ENCODE results near the gene HCLS1. TPM values are rescaled to one million over a fixed set of nuclear protein-coding genes. Genes with fewer than 3 reads are reported as not detected.
"Not testable (repeated sequence)": the region's sequence is repeated elsewhere in the genome, so short reads cannot be mapped to it uniquely, and the experiment has no call there.

The HCLS1 gene
- polyA plus RNA-seq, 3 donors = 7.3 to 8.0 (median 7.4) TPM

DNA sequence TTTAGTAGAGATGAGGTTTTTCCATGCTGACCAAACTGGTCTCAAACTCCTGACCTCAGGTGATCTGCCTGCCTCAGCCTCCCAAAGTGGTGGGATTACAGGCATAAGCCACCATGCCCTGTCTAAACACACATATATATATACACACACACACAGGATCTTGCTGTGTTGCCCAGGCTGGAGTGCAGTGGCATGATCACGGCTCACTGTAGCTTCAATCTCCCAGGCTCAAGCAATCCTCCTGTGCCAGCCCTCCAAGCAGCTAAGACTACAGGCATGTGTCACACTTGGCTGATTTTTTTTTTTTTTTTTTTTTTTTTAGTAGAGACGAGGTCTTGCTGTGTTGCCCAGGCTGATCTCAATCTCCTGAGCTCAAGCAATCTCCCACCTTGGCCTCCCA, 60.8 kb downstream of the HCLS1 start:
- not testable (repeated sequence) for DNase-seq (ENCODE audit: low read depth in 3 of 3, low spot score in 2 of 3)

GRCh38 chr3:121598564-121598963, 62.1 kb downstream of the HCLS1 start:
- DNase-seq (ENCODE audit: low read depth in 3 of 3, low spot score in 2 of 3) = no peak

GRCh38 chr3:121595765-121596406, 64.8 kb downstream of the HCLS1 start:
- no peak for DNase-seq (ENCODE audit: low read depth in 3 of 3, low spot score in 2 of 3)

DNA sequence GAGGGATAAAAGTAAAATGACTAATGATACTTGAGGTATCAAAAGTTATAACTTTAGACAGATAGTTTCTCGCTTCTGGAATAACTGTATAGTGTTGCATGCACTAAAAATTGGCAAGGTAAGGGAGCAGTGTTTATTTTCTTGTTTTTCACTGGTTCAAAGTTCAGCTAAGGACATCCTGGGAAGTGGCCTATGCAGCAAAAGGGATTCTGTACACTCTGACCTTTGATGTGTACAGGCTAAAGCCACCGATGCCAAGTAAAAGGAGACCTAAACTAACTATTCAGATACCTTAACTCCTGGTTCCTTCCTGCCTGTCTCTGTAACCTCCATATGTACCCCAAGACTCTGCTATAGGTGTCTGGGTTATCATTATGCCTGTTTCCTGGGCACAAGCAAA, 65.9 kb downstream of the HCLS1 start:
- DNase-seq (ENCODE audit: low read depth in 3 of 3, low spot score in 2 of 3) = no peak

DNA sequence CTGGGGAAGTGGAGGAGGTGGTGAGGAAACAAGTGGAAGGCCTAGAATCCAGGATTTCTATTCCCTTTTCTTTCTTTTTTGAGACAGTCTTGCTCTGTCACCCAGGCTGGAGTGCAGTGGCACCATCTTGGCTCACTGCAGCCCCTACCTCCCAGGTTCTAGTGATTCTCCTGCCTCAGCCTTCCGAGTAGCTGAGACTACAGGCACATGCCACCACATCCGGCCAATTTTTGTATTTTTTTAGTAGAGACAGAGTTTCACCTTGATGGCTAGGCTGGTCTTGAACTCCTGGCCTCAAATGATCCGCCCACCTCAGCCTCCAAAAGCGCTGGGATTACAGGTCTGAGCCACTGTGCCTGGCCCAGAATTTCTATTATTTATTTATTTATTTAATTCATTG, 66.9 kb downstream of the HCLS1 start:
- not testable (repeated sequence) for DNase-seq (ENCODE audit: low read depth in 3 of 3, low spot score in 2 of 3)

- DNase-seq (ENCODE audit: low read depth in 3 of 3, low spot score in 2 of 3) = no peak
Measured at GRCh38 chr3:121592856-121593702, 67.6 kb downstream of the HCLS1 start, which contains the start of gene FBXO40. Gene FBXO40, plus strand, starts transcription at chr3:121593379. Its CDS starts 27,197 bp downstream, at chr3:121620576.

GRCh38 chr3:121584418-121584817, 76.3 kb downstream of the HCLS1 start:
- no peak for DNase-seq (ENCODE audit: low read depth in 3 of 3, low spot score in 2 of 3)

GRCh38 chr3:121581691-121582090, 79.0 kb downstream of the HCLS1 start:
- no peak for DNase-seq (ENCODE audit: low read depth in 3 of 3, low spot score in 2 of 3)

Other genes with a start within 250 kb of the HCLS1 start
- gene POLQ, start 114.9 kb downstream of the HCLS1 start, polyA plus RNA-seq (ENCODE audit: insufficient read length in 3 of 3) = 1 to 10 TPM; 4.9 to 6.8 (median 5.9) TPM
- not detected for gene ARGFX, start 93.0 kb downstream of the HCLS1 start, polyA plus RNA-seq (ENCODE audit: insufficient read length in 3 of 3)
- under 1 TPM; 0.03 to 0.07 (median 0.06) TPM for gene FBXO40, start 67.5 kb downstream of the HCLS1 start, polyA plus RNA-seq (ENCODE audit: insufficient read length in 3 of 3)
- gene GOLGB1, start 88.8 kb upstream of the HCLS1 start, polyA plus RNA-seq (ENCODE audit: insufficient read length in 3 of 3) = 10 to 100 TPM; 78.3 to 90.9 (median 81.7) TPM
- 10 to 100 TPM; 32.9 to 45.4 (median 34.1) TPM for gene IQCB1, start 174.2 kb upstream of the HCLS1 start, polyA plus RNA-seq (ENCODE audit: insufficient read length in 3 of 3)
- gene EAF2, start 174.3 kb upstream of the HCLS1 start, polyA plus RNA-seq (ENCODE audit: insufficient read length in 3 of 3) = 10 to 100 TPM in 1 of 3 donors, 1 to 10 TPM in 2; 9.3 to 10.3 (median 9.4) TPM
- gene SLC15A2, start 233.5 kb upstream of the HCLS1 start, polyA plus RNA-seq (ENCODE audit: insufficient read length in 3 of 3) = 10 to 100 TPM in 1 of 3 donors, 1 to 10 TPM in 2; 9.0 to 13.6 (median 9.8) TPM

All from right renal cortex interstitium (tissue), 3 donors.